Activated T-cell treated with anti-CD3 and anti-CD28 coated beads, Interleukin-2, amount 50 U/mL, for 1 hour (primary cell): ENCODE data around the gene CEP78.

ENCODE experiments used
- DNase-seq: peaks from one replicate; pipeline ENCODE4 v3.0.0-alpha.2; 2020

CEP78 gene

DNA sequence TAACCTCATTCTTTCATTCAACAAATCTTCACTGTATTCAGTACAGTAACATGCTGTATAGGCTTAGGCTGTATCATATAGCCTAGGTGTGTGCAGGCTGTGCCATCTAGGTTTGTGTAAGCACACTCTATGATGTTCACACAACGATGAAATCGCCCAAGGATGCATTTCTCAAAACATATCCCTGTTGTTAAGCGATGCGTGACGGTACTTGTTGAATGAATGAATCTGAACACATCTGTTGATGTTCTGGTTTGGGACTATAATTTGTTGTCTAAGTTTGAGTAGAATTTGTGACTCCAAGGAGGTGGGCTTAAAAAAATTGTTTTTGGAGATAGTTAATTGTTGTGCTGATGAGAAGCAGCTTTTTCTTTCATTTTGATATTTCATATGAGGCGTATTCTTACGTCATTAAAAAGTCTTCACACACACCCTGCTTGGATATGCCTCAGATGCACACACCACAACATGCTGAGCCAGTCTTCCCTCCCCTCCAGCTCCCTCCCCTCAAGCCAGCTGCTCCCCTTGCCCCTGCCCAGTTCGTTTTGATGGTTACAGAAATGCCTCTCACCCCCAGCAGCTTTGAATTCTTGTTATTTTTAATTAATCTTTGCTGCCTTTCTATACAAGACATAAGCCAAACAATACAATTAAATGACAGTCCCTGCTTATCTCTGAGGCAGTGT lies 55.5 kb downstream of the CEP78 start:
- no peak for DNase-seq

DNA sequence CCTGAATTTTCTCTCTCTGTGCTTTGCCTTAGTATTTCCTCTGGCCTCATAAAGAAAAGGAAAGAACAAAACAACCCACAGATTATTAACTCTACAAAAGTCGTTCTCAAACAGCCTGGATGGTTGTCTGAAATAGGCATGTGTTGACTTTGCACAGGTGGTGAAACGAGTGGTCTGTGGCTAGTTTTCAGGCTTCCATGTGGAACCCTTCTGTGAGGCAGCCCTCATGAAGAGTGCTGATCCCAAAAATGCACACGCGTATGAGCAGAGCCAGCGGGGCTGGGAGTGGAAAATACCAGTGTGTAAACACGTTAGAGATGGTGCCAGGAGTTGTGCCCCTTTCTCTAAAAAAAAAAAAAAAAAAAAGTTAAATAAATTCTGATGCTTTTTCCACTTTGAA lies 56.2 kb downstream of the CEP78 start:
- no peak for DNase-seq

DNA sequence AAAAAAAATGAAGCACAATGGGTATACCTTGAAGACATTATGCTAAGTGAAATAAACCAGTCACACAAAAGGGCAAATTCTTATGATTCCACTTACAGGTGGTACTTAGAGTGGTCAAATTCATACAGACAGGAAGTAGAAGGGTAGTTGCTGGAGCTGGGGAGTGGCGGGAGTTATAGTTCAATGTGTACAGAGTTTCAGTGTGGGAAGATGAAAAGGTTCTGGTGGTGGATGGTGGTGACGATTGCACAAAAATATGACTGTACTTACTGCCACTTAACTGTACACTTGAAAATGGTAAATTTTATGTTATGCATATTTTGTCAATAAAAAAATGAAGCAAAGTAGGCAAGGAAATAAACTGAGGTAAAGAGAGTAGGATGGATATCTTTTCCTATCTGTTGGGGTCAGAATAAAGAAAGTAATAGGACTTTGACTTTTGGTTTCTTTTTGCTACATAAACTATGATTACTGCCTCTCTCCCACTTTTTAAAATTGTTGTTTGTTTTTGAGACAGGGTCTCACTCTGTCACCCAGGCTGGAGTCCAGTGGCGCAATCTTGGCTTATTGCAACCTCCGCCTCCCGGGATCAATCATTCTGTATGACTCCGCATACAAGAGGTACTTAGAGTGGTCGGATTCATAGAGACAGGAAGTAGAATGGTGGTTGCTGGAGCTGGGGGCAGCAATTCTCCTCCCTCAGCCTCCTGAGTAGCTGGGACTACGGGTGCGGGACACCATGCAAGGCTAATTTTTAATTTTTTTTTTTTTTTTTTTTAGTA lies 57.0 kb downstream of the CEP78 start:
- DNase-seq: no peak

DNA sequence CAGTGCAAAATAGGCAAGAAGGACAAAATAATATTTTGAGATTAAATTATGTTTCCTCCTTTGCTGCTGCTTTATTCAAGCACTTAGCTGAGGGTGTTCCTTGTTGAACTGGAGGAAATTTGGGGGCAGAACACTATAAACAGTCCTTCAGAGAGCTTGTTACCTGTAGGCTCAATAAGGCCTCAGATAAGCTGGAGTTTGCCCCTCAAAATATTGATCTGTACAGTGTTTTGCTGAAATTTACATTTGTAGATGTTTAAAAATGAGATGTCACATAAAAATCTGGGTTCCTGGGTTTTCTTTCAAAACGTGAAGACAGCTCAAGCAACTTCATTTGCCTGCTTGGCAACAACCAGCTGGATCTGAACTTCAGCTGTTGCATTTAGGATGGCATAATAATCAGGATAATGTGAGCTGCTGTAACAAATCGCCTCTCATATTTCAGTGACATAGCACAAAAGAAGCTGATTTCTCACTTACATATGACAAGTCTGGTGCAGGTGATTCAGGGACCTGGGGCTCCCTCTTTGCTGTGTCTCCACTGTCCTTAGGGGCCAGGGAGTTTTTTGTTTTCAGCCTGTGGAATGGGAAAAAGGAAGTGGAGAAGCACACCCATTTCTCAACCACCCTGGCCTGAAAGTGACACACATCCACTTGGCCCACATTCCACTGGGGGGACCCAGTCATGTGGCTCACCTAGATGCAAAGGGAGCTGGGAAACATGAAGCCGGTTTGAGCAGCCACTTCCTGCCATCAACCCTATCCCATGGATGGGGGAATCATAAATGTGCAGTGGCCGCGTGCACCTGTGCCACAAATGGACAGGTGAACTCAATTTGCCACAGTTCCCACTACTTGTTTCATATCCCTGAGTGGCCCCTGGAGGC lies 58.7 kb downstream of the CEP78 start:
- no peak for DNase-seq

DNA sequence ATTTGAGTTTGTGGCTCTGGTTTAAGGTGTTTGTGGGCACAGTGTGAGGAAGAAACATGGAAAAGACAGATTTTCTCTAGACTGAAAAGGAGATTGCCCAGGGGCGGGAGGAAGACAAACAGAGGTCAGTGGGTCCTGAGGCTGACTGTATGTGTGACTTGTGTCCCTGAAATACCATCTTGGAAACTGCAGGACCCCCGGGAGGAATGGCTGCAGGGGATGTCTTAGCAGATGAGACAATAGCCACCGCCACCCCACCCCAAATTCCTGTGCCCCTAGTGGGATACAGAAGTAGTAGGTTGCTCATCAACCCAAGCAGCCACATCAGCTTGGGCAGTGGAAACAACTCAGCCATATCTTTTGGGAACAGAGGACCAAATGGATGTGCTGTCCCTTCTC lies 59.3 kb downstream of the CEP78 start:
- DNase-seq: no peak

DNA sequence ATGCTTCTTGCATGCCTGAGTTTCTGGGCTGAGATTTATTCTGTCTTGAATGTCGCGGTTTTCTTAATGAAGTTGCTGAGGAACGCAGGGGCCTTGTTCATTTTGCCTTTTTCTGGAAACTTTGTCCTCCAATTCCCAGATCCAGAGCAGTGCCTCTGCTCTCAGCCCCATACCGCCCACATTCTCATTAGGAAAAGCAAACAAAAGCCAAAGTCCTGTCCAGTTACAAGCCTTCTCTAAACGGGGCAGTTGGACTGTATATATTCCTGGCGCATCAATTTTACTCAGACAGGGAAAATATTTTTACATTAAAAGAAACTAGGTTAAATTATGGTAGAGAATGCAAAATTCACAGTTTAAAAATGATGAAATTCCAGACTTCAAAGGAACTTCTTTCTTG lies 59.9 kb downstream of the CEP78 start:
- DNase-seq: no peak

DNA sequence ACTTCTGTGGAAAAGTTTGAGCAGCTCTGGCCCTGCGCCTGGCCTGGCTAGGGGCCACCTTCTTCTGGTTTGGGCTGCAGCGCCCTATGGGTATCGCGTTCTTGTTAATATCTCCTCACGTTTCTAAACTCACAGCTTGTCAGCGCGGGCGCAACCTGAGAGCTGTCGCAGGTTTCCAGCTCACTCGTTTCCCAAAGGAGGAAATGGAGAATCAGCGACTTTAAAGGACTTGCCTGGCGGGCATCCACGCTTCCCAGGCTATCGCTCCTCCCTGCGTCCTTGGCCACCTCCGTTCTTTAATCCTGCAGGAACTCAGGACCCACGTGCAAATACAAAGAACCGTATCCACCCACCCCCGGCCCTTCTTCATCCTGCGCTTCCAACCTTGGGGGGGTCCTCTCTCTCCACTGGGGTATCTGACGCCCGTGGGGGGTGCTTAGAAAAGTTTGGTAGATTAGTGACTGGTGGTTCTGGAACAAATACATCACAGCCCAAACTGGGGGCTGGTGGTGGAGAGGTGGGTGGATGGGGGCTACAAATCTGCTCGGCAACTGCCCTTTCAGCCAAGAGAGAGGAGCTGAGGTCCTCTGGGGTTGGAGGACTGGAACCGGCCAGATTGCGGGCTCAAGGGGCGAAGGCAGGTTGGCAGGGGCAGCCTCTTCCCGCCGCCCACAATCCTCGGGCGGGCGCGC lies 60.5 kb downstream of the CEP78 start:
- peak; percentile 20 for DNase-seq

DNA sequence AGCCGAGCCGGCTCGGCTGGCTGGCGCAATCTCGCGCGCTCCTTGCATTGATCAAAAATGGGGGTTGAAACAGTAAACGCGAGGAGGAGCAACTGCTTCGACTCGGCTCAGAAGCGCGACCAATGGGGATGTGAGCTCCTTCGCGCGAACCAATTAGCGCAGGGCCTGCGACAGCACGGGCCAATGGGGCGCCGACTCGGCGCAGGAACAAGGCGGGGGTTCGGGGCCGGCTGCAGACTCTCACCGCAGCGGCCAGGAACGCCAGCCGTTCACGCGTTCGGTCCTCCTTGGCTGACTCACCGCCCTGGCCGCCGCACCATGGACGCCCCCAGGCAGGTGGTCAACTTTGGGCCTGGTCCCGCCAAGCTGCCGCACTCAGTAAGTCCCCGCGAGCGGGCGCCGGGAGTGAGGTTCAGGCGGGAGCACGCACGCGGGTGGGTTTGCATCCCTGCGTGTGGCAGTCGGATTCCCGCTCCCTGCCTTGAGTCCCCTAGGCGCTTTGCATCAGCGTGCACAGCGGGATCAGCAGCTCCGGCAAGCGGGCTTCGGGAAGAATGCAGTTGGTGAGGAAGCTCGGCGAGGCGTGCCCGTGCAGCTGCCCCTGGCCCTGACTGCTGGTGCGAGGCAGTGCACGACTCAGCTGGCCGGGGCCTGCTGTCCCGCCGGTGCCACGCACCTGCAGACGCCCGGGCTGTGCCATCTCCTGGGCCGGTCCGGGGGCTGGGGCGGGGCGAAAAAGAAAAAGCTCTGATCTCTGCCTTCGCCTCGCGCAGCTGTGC lies 61.2 kb downstream of the CEP78 start, which contains the start of gene PSAT1:
PSAT1 (plus strand) TSS at position 233 of the 779 bp plus-strand sequence; CDS start at position 319, 86 bp downstream.
- peak; percentile 82 for DNase-seq

DNA sequence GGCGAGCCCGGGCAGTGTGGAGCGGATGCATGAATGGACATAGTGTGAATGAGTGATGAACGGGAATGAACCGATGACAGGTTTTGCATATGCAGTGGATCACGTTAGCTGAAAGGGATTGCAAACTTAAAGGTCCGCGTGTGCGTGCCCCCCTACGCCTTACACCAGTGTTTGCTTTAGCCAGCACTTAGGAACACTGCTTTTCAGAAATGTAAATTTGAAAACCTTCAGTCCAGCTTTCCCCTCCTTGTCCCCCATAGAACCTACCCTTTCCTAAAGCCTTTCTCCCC lies 61.7 kb downstream of the CEP78 start:
- DNase-seq: no peak

DNA sequence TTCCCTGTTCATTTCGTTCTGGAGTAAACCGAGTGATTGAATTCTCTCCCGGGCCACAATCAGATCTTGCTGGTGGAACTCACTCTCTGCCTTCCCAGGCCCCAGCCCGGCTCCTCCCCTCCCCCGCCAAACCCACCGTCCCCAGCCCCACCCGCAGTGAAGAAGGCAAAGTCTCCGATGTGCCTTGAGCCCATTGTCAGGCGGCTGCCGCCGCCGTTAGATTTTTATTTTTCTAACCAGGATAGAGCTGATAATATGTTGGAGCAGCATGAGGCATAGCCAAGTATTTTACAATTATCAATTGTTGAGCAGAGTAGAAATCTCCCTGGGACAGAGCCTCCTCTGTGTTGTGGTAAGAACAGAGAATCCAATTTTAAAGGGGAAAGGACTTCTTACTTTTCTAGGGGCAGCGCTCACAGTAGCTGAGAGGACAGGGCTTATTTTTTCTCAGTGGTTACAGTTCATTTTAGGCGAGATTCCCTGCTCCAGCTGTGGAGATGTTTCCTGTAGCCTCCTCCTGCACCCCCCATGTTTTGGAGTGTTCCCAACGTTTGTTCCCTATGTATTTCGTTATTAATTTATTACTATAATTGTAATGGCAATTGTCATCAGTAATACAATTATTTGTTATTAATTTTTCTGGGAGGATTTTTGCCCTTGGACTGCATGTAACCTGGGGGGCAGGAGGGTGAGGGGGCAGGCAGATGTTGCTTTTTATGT lies 62.3 kb downstream of the CEP78 start:
- DNase-seq: no peak

DNA sequence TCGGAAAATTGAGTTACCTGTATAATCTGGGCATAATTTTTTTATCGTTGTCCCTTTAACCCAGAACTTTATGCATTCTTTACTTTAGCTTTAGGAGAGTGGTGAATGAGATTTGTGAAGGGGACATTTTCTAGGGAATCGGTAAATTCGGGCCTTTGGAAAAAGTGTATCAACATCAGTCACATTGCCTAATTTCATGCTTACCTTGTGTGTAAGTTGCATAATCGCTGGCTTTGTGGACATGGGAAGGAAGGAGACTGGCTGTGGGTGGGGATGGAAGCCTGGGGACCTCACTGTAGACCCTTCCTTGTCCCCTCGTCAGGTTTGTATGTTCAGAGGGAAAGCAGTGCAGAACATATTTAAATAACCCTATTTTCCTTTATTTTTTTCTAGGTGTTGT lies 64.3 kb downstream of the CEP78 start:
- no peak for DNase-seq

DNA sequence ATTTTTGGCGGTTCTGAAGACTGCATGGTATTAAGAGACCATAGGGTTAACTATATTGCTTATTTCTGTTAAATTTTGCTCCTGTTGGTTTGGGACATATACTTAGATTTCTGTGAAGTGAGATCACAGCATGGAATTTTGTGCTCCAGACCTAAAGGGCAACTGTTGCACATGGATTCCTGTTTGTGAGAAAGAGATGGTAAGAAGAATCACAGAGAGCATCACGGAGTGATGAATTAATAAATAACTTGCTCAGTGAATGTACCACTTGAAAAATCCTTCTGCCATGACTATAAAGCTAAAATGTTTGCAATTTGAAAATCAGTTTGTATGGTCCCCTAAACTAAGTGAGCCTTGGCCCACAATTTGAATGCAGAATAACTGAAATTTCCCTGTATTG lies 65.6 kb downstream of the CEP78 start:
- no peak for DNase-seq

DNA sequence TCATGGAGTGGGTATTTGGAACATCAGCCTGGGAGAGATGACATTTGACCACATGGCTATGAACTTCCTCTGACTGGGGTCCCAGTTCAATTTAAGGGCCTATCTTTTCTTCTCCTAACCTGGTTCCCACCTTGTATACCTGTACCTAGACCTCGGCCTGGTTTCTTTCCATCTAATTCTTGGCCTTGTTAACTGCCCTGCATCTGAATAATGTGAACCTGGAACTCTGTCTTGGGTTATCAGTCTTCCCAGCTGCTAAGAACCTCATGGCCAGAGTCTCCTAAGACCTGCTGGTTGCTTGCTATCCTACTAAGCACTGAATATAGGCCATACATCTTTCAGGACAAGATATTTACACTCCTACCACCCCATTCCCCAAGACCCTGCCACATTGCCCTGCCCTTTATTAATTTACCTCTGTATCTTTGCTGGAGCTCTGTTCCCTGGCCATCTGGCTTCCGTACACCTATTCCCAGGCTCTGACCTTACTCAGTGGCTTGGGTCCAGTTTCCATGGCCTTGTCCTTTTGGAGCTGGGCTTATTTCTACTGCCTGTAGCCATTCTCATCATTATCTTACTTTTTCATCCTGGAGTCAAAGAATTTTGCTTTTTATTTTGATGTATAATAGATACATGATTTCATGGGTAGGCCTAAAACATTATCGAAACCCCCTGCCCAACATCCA lies 67.6 kb downstream of the CEP78 start:
- no peak for DNase-seq

DNA sequence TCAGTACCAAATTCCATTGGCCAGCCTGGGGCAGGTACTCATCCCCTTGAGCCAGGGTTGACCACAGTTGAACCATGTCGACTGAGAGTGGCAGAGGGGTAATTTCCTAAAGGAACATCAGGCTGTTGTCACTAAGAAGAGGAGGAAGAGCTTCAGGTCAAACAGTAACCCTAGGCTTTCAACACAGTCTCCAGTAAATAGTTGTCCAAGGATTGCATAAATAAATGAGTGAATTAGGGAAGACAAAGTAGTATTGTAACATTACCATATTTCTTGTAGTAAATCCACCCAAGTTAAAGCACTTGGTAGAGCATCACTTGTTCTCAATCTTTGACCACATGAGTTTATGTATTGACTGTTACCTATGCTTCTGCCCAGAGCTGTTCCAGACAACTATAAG lies 68.5 kb downstream of the CEP78 start:
- DNase-seq: no peak

DNA sequence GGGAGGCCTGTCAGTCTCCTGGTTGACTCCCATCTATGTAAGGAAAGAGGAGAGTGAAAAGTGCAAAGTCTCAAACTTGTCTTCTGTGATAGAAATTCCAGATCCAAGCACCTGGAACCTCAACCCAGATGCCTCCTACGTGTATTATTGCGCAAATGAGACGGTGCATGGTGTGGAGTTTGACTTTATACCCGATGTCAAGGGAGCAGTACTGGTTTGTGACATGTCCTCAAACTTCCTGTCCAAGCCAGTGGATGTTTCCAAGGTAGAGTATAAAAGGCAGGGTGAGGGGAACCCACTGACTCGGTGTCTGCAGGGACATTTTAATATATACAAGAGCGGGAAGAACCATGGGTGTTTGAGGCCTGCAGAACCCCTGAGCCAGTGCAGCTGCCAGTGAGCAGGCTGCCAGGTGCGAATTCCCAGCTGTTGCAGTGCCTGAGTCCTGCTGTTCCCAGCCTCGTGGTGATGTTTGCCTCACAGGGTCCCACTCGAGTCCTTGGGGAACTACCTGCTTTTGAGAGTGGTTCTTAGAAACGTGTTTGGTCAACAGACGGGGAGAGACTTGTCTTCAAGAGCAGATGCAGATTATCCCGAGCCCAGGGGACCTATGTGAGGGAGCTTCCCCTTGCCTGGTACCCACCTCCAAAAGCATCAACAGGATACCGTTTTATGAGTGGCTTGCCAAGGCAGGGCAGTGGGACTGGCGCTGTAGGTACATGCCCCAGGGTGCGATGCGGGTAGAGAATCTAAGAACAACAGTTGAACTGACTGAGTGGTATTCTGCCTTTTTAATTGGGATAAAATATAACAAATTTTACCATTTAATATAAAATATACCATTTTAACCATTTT lies 70.6 kb downstream of the CEP78 start:
- DNase-seq: no peak

DNA sequence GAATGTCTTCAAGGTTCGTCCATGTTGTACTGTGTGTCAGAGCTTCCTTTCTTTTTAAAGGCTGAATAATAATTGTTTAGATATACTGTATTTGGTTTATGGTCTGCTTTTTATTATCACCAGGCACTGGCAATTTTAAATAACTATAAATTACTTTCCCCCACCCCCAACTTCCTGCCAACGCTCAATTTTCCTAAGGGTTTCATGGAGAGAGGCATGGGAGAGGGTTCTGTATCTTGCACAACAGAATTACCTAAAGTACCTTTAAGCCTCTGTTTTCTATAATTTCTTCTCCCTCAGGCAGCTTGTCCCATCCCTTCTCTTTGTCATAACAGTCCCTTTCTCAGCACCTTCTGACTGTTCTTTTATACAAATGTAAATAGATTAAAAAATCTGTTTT lies 71.5 kb downstream of the CEP78 start:
- DNase-seq: no peak

DNA sequence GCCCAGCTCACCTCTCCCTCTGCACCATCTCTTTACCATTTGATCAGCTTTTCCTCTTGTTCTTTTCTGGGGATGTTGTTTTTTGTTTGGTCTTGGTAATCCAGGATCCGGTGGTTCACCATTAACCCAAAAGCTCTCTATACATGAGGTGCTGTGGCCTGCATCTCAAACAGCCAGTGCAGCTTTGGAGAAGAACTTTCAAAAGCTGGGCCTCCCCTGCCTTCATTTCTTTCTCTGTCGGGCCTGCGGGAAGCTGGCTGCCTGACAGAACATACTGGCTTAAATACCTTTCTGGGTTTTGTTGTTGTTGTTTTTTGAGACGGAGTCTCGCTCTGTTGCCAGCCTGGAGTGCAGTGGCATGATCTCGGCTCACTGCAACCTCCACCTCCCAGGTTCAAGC lies 73.2 kb downstream of the CEP78 start:
- no peak for DNase-seq

DNA sequence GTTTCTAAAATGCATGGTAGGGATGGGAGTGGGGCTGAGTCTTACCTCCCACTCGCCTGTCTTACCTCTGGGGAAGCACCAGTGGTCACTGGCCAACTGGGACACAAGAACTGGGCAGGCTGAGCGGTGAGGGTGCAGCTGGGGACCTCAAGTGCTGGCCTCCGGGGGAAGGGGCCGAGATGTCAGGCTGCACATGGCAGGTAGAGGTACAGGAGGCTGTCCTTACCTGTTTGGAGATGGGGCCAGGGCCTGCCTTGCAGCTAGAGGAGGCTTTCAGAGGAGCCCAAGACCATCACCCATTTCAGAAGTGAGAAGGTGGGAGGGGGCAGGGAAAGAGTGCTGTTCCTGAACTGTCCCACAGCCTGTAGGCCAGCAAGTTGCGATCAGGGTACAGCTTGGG lies 75.2 kb downstream of the CEP78 start:
- DNase-seq: no peak

DNA sequence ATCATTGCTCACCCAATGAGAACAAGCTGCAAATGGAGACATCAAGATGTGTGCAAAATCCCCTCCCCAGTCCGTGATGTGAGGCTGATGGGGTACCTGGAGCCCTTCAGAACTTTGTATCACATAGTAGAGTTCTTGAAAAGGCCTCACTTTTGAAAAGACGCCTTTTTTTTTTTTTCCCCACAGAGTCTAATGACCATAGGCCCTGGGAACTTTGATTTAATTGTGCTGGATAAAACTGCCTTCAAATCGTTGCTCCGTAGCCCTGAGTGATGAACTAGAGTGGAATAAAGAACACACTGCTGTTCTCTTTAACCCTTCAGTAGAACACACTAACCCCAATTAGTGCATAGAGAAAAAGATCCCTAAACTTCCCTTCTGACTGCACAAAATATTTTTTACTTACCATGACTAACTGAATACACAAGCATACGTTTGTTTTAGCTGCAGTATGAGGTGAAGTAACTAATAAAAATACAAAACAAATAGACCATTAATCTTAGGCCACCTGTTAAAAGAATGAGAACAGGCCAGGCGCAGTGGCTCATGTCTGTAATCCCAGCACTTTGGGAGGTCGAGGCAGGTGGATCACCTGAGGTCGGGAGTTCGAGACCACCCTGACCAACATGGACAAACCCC lies 76.1 kb downstream of the CEP78 start:
- DNase-seq: no peak

DNA sequence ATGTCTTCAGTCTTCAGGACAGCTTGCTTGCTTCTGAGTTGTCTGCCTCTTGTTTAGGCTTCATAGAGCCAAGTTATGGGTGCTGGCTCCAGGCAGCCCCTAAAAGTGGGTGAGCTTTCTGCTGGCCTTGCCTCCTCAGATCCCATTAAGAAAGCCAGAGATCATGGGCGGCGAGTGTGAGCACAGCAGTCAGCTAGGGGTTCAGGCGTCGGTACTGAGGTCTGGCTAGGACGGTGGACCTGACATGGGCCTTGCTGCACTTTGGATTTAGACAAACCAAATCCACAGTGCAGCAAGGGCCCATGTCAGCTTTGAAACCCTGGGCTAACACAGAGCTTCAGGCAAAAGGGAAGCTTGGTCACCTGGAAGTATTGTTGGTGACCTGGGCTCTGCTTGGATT lies 78.7 kb downstream of the CEP78 start:
- DNase-seq: no peak
